ENCODE results near the gene USP17L5. TPM values are rescaled to one million over a fixed set of nuclear protein-coding genes. Genes with fewer than 3 reads are reported as not detected.
"Not testable (repeated sequence)": the region's sequence is repeated elsewhere in the genome, so short reads cannot be mapped to it uniquely, and the experiment has no call there.

The USP17L5 gene, protein sequence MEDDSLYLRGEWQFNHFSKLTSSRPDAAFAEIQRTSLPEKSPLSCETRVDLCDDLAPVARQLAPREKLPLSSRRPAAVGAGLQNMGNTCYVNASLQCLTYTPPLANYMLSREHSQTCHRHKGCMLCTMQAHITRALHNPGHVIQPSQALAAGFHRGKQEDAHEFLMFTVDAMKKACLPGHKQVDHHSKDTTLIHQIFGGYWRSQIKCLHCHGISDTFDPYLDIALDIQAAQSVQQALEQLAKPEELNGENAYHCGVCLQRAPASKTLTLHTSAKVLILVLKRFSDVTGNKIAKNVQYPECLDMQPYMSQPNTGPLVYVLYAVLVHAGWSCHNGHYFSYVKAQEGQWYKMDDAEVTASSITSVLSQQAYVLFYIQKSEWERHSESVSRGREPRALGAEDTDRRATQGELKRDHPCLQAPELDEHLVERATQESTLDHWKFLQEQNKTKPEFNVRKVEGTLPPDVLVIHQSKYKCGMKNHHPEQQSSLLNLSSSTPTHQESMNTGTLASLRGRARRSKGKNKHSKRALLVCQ
- not detected in 2 replicates for total RNA-seq

DNA sequence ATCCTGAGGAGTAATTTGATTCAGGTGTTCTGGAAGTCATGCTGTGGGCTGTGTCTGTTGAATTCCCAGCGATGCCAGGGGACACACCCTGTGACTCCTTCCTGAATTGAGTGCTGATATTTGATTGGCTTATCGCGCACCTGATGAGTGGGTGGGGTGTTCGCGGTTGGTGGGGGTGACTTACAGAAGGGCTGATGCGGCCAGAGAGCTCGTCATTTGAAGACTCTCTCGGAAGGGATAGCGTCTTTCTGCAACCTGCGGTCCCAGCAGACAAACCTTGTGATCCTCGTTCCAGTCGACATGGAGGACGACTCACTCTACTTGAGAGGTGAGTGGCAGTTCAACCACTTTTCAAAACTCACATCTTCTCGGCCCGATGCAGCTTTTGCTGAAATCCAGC lies at the start of gene USP17L5:
USP17L5 (plus strand) TSS at position 301 of the 400 bp plus-strand sequence; CDS start at position 301, 0 bp downstream.
- not testable (repeated sequence) for H3K4me3 ChIP-seq (ENCODE audit: low read depth, low read length); H3K27me3 ChIP-seq (ENCODE audit: control insufficient read depth, insufficient read depth, low read length); H3K36me3 ChIP-seq (ENCODE audit: control insufficient read depth, insufficient read depth, low read length); FAIRE-seq; DNase-seq (ENCODE audit: low read depth)

DNA sequence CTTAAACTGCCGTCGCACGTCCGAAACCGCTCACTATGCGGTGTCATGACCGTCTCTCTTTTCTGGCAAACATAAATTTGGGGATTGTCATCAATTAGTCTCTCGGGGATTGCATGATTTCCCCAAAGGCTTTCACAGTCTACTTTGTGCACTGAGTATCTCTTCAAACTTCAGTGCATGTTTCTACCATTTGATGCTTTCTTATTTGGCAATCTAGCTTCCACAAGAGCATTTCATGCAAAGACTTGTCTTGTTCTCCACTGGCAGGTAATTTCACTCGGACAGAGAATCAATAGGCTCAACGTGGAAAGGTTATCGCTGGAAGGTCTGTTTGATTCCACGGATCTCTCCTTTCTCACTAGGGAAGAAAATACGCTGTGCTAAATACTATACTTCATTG lies 15.0 kb upstream of the USP17L5 start:
- not testable (repeated sequence) for DNase-seq (ENCODE audit: low read depth); H3K36me3 ChIP-seq (ENCODE audit: control insufficient read depth, insufficient read depth, low read length); FAIRE-seq; H3K27me3 ChIP-seq (ENCODE audit: control insufficient read depth, insufficient read depth, low read length); H3K4me3 ChIP-seq (ENCODE audit: low read depth, low read length)

DNA sequence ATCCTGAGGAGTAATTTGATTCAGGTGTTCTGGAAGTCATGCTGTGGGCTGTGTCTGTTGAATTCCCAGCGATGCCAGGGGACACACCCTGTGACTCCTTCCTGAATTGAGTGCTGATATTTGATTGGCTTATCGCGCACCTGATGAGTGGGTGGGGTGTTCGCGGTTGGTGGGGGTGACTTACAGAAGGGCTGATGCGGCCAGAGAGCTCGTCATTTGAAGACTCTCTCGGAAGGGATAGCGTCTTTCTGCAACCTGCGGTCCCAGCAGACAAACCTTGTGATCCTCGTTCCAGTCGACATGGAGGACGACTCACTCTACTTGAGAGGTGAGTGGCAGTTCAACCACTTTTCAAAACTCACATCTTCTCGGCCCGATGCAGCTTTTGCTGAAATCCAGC lies 14.3 kb upstream of the USP17L5 start, which contains the start of gene USP17L24:
USP17L24 (plus strand) TSS at position 301 of the 400 bp plus-strand sequence; CDS start at position 301, 0 bp downstream.
- not testable (repeated sequence) for H3K36me3 ChIP-seq (ENCODE audit: control insufficient read depth, insufficient read depth, low read length); DNase-seq (ENCODE audit: low read depth); FAIRE-seq; H3K4me3 ChIP-seq (ENCODE audit: low read depth, low read length); H3K27me3 ChIP-seq (ENCODE audit: control insufficient read depth, insufficient read depth, low read length)

DNA sequence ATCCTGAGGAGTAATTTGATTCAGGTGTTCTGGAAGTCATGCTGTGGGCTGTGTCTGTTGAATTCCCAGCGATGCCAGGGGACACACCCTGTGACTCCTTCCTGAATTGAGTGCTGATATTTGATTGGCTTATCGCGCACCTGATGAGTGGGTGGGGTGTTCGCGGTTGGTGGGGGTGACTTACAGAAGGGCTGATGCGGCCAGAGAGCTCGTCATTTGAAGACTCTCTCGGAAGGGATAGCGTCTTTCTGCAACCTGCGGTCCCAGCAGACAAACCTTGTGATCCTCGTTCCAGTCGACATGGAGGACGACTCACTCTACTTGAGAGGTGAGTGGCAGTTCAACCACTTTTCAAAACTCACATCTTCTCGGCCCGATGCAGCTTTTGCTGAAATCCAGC lies 9.6 kb upstream of the USP17L5 start, which contains the start of gene USP17L25:
USP17L25 (plus strand) TSS at position 301 of the 400 bp plus-strand sequence; CDS start at position 301, 0 bp downstream.
- not testable (repeated sequence) for FAIRE-seq; H3K27me3 ChIP-seq (ENCODE audit: control insufficient read depth, insufficient read depth, low read length); H3K4me3 ChIP-seq (ENCODE audit: low read depth, low read length); H3K36me3 ChIP-seq (ENCODE audit: control insufficient read depth, insufficient read depth, low read length); DNase-seq (ENCODE audit: low read depth)

DNA sequence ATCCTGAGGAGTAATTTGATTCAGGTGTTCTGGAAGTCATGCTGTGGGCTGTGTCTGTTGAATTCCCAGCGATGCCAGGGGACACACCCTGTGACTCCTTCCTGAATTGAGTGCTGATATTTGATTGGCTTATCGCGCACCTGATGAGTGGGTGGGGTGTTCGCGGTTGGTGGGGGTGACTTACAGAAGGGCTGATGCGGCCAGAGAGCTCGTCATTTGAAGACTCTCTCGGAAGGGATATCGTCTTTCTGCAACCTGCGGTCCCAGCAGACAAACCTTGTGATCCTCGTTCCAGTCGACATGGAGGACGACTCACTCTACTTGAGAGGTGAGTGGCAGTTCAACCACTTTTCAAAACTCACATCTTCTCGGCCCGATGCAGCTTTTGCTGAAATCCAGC lies 4.8 kb upstream of the USP17L5 start, which contains the start of gene USP17L26:
USP17L26 (plus strand) TSS at position 301 of the 400 bp plus-strand sequence; CDS start at position 301, 0 bp downstream.
- H3K36me3 ChIP-seq (ENCODE audit: control insufficient read depth, insufficient read depth, low read length); H3K4me3 ChIP-seq (ENCODE audit: low read depth, low read length); H3K27me3 ChIP-seq (ENCODE audit: control insufficient read depth, insufficient read depth, low read length); FAIRE-seq; DNase-seq (ENCODE audit: low read depth): not testable (repeated sequence)

DNA sequence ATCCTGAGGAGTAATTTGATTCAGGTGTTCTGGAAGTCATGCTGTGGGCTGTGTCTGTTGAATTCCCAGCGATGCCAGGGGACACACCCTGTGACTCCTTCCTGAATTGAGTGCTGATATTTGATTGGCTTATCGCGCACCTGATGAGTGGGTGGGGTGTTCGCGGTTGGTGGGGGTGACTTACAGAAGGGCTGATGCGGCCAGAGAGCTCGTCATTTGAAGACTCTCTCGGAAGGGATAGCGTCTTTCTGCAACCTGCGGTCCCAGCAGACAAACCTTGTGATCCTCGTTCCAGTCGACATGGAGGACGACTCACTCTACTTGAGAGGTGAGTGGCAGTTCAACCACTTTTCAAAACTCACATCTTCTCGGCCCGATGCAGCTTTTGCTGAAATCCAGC lies 4.6 kb downstream of the USP17L5 start, which contains the start of gene USP17L27:
USP17L27 (plus strand) TSS at position 301 of the 400 bp plus-strand sequence; CDS start at position 301, 0 bp downstream.
- FAIRE-seq; H3K36me3 ChIP-seq (ENCODE audit: control insufficient read depth, insufficient read depth, low read length); DNase-seq (ENCODE audit: low read depth); H3K27me3 ChIP-seq (ENCODE audit: control insufficient read depth, insufficient read depth, low read length); H3K4me3 ChIP-seq (ENCODE audit: low read depth, low read length): not testable (repeated sequence)

DNA sequence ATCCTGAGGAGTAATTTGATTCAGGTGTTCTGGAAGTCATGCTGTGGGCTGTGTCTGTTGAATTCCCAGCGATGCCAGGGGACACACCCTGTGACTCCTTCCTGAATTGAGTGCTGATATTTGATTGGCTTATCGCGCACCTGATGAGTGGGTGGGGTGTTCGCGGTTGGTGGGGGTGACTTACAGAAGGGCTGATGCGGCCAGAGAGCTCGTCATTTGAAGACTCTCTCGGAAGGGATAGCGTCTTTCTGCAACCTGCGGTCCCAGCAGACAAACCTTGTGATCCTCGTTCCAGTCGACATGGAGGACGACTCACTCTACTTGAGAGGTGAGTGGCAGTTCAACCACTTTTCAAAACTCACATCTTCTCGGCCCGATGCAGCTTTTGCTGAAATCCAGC lies 9.4 kb downstream of the USP17L5 start, which contains the start of gene USP17L28:
USP17L28 (plus strand) TSS at position 301 of the 400 bp plus-strand sequence; CDS start at position 301, 0 bp downstream.
- H3K36me3 ChIP-seq (ENCODE audit: control insufficient read depth, insufficient read depth, low read length); DNase-seq (ENCODE audit: low read depth); H3K27me3 ChIP-seq (ENCODE audit: control insufficient read depth, insufficient read depth, low read length); H3K4me3 ChIP-seq (ENCODE audit: low read depth, low read length); FAIRE-seq: not testable (repeated sequence)

DNA sequence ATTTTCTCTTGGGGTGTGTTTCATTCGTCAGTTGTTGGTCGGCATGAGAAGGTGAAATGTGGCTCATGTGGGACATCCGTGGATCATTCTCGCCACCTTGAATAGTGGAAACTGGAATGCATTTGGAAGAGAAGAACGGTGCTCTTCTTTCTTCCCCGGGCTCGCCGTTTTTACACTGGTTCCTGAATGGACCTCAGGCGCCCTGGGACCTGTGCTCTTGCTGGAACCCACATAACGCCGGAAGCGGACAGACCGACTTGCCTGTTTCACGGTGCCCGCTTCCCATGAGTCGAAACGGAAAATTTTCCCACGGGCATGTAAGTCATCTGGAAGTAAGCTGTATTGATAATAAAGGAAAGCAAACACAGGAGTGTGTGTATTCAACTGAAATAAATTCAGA lies 11.7 kb downstream of the USP17L5 start:
- not testable (repeated sequence) for H3K36me3 ChIP-seq (ENCODE audit: control insufficient read depth, insufficient read depth, low read length); H3K27me3 ChIP-seq (ENCODE audit: control insufficient read depth, insufficient read depth, low read length); DNase-seq (ENCODE audit: low read depth); FAIRE-seq; H3K4me3 ChIP-seq (ENCODE audit: low read depth, low read length)

DNA sequence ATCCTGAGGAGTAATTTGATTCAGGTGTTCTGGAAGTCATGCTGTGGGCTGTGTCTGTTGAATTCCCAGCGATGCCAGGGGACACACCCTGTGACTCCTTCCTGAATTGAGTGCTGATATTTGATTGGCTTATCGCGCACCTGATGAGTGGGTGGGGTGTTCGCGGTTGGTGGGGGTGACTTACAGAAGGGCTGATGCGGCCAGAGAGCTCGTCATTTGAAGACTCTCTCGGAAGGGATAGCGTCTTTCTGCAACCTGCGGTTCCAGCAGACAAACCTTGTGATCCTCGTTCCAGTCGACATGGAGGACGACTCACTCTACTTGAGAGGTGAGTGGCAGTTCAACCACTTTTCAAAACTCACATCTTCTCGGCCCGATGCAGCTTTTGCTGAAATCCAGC lies 14.1 kb downstream of the USP17L5 start, which contains the start of gene USP17L29:
USP17L29 (plus strand) TSS at position 301 of the 400 bp plus-strand sequence; CDS start at position 301, 0 bp downstream.
- H3K4me3 ChIP-seq (ENCODE audit: low read depth, low read length); H3K36me3 ChIP-seq (ENCODE audit: control insufficient read depth, insufficient read depth, low read length); DNase-seq (ENCODE audit: low read depth); FAIRE-seq; H3K27me3 ChIP-seq (ENCODE audit: control insufficient read depth, insufficient read depth, low read length): not testable (repeated sequence)

DNA sequence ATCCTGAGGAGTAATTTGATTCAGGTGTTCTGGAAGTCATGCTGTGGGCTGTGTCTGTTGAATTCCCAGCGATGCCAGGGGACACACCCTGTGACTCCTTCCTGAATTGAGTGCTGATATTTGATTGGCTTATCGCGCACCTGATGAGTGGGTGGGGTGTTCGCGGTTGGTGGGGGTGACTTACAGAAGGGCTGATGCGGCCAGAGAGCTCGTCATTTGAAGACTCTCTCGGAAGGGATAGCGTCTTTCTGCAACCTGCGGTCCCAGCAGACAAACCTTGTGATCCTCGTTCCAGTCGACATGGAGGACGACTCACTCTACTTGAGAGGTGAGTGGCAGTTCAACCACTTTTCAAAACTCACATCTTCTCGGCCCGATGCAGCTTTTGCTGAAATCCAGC lies 23.6 kb downstream of the USP17L5 start, which contains the start of gene USP17L30:
USP17L30 (plus strand) TSS at position 301 of the 400 bp plus-strand sequence; CDS start at position 301, 0 bp downstream.
- DNase-seq (ENCODE audit: low read depth); H3K4me3 ChIP-seq (ENCODE audit: low read depth, low read length); H3K36me3 ChIP-seq (ENCODE audit: control insufficient read depth, insufficient read depth, low read length); FAIRE-seq; H3K27me3 ChIP-seq (ENCODE audit: control insufficient read depth, insufficient read depth, low read length): not testable (repeated sequence)

DNA sequence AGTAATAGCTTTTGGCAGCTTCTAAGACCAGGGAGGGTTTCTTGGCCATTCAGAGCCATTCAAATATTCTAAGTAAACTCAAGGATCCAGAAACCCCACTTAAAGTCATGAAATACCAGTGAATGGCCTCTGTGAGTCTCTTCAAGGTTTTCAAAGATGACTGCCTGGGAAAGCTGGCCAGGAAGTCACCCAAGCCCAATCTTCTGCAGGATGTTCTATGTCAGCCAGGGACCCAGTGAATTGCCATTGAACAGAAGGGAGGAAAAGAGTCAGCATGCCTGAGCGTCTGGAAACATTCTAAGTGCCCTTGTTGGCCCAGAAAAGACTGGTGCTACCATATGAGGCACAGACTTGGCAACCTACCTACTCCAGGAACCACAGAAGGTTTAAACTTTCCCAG lies 40.7 kb downstream of the USP17L5 start:
- not testable (repeated sequence) for H3K27me3 ChIP-seq (ENCODE audit: control insufficient read depth, insufficient read depth, low read length); FAIRE-seq; H3K36me3 ChIP-seq (ENCODE audit: control insufficient read depth, insufficient read depth, low read length); DNase-seq (ENCODE audit: low read depth); H3K4me3 ChIP-seq (ENCODE audit: low read depth, low read length)

DNA sequence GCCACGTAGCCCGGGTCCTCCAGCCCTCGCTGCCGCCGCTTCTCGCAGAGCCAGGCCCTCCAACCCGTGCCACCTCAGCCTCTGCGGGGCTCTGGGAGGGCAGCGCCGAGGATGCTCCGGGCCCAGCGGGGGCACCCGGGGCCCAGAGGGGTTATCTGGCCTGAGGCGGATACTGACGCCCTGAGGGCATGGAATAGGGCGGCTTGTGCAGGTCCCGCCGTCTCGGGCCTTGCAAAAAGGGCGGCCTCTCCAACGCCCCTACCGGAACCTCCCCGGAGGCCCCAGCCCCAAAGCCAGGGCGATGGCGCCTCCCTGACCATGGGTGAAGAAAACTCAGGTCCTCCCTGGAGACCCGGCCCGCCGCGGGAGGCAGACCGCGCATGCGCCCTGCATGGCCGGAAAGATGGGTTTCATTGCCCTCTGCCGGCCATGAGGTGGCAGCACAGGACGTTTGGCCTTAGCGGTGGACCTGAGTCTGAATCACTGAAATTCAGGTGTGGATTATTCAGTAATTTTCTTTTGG lies 41.9 kb downstream of the USP17L5 start:
- not testable (repeated sequence) for DNase-seq (ENCODE audit: low read depth); H3K27me3 ChIP-seq (ENCODE audit: control insufficient read depth, insufficient read depth, low read length); H3K36me3 ChIP-seq (ENCODE audit: control insufficient read depth, insufficient read depth, low read length); FAIRE-seq
- H3K4me3 ChIP-seq (ENCODE audit: low read depth, low read length): peak overlapping the region; percentile 23
